HG03135 (cell line): ENCODE measurements around the gene INSIG1.

Experiments
- ATAC-seq: cut with Tn5 transposase; IDR thresholded peaks from one replicate; pipeline ENCODE4 v1.9.1; 2021; ENCODE audit warnings: mild to moderate bottlenecking, moderate library complexity; ENCODE audit not compliant: unreplicated experiment

INSIG1 gene

DNA sequence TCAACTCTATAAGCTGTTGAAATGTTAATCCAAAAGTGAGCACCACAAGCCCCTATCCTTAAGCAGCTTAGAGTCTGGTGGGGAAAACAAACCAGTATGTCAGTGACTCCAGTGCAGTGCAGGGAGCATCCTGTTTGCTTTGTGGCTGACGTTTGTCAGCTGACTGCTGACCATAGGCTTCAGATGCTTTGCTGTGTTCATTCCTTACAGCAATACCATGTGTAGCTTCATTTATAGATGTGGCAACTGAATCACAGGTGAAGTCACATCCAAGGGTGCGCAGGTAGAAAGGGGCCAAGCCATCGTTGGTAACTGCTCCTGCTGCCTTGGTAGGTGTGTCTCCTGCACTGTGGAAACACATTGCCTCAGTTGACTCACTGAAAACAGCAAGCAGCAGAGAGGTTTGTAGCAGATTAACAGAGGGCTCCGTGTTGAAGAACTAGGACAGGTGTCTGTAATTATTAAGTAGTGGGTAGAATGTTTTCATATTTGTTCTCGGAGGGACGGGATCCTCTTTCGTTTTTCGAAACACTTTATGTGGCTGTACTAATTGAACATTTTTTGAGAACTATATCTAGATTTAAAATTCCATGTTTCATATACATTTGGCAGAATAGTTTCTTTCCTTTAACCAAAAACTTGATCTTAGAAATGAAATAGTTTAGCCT lies 2.0 kb downstream of the INSIG1 start:
- ATAC-seq, result no peak

DNA sequence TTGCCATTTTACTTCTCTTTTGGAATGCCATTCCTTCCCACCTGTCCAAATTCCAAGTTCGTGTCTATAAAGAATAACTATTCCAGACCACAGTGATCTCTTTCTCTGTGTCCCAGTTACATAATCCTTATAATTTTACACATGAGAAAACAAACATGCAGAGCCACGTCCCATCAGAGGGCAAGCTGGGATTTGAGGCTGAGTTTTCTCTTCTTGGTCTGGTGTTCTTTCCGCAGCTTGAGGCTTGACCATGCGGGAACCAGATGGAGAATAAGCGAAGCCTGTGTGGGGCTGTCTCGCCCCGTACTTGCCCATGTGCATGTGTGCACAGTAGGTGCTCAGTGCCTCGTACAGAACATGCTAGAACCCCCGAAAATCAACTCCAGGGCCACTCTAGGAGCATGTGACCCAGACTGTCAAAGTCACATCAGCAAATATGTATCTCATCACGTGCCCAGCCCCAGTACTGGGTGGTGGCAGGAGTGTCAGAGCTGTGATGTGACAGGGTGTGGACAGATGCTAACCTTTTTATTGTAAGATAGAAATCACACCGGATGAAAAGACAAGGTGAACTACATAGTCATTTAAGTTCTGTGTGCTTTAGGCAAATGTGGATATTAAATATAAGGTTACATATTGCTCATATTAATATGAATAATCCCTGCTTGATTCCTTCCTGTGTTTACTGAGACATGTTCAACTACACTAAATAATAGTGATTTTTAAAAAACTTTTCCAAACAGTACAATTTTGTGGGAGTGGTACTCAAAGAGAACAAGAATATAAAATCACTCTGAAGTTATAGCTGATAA lies 3.2 kb downstream of the INSIG1 start:
- ATAC-seq, result no peak

DNA sequence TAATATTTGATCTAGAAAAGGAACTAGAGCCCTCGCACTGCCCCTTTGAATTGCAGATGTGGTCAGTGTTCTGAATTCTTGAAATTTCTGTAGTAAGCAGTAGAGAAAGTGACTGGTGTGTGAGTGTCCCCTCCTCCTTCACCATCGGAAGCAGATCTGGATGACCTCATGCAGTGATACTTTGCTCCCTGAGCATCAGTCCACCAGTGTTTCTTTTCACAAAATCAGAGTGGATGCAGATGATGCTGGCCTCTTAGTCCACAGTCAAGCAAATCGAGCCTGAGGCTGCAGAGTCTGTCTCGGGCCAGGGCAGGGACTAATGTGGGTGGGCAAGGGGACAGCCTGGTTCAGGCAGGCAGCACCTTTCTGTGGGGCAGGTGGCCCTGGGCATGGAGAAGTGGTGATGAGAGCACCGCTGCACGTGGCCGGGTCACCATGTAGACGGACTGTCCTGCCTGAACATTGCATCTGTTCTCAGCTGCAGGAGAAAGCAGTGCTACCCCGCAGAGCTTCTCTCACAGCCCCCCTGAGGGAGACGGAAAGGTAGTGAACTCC lies 5.4 kb downstream of the INSIG1 start:
- no peak for ATAC-seq

DNA sequence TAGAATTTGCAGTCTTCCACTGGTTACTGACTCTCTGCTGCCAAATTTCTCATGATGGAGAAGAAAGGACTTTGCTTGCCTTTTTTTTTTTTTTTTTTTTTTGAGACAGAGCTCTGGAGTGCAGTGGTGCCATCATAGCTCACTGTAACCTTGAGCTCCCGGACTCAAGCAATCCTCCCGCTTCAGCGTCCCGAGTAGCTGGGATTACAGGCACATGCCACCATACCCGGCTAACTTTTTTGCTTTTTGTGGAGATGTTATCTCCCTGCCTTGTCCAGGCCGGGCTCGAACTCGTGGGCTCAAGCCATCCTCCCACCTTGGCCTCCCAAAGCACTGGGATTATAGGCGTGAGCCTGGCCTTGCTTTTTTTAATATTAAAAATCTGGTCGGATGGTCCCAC lies 6.2 kb downstream of the INSIG1 start:
- ATAC-seq, result no peak

DNA sequence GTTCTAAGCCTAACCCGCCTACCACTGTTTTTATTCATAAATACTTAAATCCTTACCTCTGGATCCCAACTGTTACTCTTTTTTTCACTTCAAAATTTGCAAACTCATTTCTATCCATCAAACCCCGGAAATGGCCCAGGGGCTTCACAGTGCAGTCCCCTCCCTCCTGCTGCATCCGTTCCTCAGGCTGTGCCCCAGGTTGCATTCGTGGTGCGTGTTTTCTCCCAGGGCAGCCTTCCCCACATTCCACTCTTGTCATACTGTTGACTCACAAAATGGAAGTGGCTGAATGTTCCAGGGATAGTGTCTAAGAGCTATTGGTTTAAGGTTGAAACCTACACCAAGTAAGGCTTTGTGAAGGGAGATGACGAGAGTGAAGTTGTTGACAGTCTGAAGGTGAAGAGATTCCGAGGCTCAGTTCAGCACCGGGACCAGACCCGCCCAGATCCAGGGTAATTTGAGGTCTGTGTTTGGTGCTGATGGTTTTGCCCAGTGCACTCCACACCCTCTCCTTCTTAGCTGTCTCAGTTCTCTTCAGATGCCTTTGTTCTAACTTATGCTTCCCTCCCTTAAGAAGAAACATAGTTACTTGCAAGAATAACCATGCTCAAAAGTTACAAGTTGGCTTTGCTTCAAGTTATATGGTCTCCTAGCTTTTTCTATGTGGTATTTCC lies 7.7 kb downstream of the INSIG1 start:
- no peak for ATAC-seq

DNA sequence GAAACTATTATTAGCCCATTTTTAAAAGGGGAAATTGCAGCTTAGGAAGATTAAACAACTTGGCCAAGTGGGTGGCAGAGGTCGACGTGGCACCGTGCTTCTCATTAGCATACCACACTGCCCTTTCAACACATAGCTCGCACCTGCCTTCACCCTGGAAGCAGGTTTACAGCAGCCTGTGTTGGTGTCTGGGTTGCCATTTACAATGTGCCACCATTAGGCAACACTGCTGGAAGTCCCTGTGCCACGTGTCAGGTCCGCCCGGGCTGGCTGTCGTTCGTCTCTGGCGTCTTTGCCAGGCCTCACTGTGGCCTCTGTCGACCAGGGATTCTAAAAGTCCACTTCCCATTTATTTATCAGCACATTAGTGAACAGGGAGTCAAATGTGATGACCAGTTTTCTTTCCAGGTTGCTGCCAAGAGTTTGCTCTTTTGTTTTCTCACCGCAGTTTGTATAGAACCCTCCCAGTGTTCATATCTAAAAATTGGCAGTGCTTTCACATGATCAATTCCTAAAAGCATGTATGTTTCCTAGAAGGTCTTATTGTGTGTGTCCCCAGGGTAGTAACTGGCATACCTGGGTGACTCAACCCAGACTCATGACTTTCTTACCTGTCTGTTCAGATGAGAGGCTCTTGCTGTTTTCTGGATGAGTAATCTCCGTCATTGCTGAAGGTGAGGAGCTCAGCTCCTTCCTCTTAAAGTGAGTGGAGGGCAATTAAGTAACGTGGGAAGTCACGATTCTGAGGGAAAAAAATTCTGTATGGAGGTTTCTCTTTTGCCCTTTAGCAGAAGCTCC lies 9.2 kb downstream of the INSIG1 start:
- no peak for ATAC-seq

DNA sequence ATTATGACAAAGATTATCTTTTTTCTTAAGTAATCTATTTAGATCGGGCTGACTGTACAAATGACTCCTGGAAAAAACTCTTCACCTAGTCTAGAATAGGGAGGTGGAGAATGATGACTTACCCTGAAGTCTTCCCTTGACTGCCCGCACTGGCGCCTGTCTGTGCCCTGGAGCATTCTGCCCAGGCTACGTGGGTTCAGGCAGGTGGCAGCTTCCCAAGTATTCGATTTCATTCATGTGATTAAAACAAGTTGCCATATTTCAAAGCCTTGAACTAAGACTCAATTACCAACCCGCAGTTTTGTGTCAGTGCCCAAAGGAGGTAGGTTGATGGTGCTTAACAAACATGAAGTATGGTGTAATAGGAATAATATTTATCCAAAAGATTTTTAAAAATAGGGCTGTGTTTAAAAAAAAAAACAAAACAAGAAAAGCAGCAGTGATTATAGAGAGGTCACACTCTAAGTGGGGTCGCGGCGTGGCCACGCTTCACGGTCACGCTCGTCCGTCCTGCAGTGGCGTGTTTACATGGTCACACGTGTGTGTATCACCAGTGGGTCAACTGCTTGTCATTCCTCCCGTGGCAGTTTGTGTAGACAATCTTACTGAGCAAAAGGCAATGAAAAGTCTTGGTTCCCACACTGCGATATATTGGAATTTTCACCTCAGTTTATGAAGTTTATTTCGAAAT lies 10.8 kb downstream of the INSIG1 start:
- no peak for ATAC-seq

DNA sequence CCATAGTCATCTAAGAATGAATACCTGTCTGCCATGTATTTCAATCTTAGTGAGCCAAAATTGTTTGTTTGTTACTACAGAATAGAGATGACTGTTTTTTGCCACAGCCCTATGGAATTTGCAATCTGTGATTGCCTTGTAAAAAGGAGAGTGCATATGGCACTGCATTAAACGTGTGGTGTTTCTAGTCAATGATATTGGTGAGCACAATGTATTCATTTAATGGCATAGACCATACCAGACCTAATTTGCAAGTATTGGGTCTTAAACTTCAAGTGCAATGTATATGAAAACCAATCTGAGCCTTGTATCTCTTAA lies 11.3 kb downstream of the INSIG1 start:
- ATAC-seq, result no peak

DNA sequence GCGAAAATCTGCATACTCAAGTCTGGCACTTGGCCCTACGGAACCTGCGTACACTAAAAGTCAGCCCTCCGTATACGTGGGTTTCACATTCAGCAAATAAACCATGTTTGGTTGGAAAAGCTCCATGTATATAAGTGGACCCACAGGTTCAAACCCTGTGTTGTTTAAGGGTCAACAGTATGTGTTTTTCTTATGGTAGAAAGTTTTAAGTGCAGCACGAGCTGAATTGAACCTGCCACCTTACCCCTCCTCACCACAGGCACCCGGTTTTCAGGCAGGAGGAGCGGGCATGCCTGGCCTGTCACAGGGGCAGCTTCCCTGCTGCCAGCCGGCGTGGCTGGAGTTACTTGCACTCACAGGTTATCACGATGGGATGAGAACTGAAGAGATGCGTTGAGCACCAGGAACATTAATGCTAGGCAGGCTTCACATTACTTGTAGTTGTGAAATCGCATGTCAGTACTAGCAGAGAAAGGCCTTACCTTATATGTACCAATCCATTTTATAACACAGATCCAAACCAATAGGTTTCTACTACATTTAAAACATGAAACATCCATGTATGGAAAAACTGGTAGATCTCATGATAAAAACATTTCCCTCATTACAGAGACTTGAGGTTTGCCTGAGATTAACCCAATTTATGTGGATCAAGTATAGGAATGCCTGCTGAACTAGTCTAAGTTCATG lies 12.9 kb downstream of the INSIG1 start:
- no peak for ATAC-seq

DNA sequence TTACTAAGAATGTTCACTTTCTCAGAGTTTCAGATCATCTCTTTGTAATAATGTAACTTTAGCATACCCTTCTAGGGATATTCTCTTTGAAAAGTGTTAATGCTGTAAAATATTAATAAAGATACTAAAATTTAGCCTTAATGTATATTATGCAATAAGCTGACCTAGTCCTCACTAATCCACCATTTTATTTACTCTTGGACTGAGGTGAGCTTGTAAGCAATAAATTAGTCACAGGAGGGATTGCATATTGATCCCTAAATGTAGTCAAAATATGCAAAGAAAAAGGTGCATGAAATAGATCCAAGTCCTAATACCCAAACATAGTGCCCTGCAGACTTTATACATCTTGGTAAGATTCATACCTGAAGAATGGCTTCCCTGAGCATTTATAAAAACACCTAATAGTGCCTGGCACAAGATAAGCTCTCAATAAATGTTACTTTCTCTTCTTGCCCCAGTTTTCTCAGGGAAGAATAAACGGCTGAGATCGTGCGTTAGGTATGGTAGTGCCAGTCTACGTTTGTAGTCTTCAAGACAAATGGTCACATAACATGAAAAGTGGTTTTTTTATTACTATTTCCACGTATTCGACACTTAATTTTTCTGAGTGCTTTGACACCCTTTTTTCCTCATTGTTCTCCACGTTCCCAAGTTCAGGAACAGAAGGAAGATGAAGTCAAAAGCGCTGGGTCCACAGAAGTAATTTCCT lies 14.3 kb downstream of the INSIG1 start:
- ATAC-seq, result no peak

DNA sequence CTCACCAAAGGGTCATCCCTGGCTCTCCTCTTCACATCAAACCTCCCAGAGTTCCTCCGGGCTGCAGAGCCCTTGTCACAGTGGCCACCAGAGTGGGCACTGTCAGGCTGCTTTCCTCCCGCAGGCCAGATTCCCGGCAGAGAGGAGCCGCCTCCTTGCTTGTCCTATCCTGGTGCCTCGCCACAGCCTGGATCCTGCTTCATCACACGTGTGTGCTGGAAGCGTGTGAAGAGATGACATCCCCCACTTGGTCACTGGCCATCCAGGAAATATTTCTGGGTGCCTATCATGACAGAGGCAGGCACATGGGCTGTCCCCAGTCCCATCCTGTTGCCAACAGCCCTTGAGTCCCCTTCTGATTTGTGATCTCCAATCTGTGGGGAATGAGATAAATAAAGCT lies 15.0 kb downstream of the INSIG1 start:
- no peak for ATAC-seq

DNA sequence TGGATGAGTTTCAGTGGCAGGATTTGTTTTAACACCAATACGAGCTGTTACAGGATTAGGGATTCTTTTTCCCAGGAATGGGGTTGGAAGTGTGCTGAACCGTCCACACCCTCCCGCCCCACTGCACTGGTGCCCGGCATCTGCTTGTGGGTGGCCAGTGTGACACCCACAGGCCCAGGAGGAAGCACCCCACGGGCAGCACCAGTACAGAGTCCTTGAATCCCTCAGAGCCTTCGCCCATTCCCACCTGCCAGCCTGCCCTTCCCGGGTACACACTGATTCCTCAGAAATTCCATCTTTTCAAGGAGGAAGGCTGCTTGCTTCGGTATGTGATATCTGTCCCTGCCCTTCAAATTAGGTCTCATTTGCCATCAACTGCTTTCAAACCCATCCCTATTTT lies 15.4 kb downstream of the INSIG1 start:
- no peak for ATAC-seq

DNA sequence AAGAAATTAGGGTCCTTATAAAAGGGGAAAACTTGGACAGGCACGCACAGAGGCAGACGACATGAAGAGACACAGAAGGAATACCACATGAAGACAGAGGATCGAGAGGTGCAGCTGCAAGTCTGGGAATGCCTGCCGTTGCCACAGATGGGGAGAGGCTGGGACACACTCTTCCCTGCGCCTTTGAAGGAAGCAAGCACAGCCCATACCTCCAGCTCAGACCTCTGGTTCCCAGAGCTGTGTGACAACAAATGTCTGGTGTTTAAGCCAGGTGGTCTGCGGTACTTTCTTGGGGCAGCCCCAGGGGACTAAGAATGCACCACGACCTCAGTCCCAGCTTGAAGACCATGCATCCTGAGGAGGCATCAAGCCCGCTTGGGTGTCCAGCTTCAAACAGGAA lies 18.3 kb downstream of the INSIG1 start:
- ATAC-seq, result no peak

DNA sequence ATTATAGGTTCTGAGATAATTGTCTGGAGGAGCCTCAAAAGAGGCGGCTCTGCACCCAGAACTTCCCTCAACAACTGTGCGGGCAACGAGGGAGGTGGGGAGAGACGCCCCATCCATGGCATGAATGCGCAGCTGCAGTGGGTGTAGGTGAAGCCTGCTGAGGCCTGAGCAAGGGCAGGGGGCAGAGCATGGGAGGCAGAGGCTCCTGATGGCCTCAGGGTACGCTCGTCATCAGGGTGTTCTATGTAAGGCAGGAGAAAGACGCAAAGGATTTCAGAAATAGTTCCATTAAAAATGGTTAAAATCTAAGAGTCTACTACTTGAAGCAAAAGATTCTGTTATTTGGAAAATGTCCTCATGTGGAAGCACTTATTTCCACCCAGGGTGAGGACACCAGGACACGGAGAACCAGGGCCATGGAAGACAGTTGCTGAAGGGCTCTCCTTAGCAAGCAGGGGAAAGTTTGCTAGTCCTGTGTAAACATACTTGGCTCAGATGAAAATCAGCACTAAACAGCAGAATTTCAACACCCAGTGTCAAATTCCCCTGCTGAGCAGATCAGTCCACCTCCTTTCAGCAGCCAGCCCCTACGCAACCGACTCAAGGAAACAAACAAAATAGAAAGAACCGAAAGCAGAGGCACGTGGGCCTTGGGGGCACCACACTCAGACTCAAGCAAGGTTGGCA lies 18.9 kb downstream of the INSIG1 start:
- ATAC-seq, result no peak

DNA sequence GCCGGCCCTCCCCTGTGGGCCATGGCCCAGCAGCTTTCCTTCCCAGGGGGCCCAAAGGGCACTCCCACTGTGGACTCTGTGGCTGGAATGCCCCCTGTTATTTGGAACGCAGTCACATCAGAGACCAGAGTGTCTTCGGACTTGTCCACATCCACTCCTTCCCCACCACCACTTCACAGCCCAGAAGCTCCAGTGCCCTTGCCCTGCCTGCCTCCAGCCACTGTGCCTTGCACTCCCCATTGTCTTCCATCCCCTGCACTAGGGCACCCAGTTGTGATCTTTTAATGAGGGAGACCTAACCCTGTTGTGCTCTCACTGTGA lies 19.4 kb downstream of the INSIG1 start:
- no peak for ATAC-seq

DNA sequence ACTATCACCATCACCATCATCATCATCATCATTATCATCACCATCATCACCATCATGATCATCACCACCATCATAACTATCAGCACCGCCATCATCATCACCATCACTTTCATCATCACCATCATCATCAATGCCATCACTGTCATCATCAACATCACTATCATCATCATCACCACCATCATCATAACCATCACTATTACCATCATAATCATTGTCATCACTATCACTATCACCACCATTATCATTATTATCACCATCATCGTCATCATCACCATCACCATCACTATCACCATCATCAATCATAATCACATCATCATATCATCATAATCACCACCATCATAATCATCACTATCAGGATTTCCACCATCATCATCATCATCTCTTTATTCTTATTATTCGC lies 20.6 kb downstream of the INSIG1 start:
- no peak for ATAC-seq

DNA sequence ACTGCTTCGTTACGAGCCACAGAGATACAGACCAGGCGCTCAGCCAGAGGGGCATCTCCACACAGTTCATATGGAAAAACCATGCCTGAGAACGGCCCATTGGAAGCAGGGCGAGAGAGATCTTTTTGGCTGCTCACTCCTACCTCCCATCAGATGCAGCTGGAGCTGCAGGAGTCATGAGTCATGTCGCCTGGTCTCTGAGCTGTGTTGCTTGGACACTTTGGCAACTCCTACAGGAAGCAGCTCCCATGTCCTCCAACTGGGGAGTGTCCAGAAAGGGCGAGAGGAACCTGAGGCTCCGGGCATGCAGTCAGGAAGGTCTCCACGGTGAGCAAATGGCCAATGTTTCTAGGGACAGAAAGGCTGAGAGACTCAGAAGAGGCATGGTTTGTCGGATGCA lies 24.9 kb downstream of the INSIG1 start:
- ATAC-seq, result no peak

DNA sequence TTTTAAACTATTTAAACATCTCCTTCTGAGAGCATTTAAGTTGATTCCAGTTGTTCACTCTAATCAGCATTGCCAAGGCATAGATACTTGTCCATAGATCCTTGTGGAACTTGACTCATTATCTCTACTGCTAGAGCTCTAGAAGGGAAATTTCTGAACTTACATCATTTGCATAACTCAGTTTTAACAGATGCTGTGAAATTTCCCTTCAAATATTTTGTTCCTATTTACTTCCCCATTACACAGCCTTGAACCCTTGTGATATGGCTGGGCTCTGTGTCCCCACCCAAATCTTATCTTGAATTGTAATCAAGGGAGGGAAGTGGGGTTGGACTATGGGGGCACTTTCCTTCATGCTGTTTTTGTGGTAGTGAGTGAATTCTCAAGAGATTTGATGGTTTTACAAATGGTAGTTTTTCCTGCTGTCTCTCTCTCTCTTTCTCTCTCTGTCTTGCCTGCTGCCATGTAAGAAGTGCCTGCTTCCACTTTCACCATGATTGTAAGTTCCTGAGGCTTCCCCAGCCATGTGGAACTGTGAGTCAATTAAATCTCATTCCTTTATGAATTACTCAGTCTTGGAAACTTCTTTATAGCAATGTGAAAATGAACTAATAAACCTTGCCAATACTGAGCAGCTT lies 25.4 kb downstream of the INSIG1 start:
- no peak for ATAC-seq
